NCI-H526 (cell line): ENCODE results near the gene C2.
"Not testable (repeated sequence)": the region's sequence is repeated elsewhere in the genome, so short reads cannot be mapped to it uniquely, and the experiment has no call there.

ENCODE experiments used
- DNase-seq, 2 experiments: peaks; one replicate each; lab custom pipeline; 2025; lab: John Stamatoyannopoulos, UW

The C2 gene

DNA sequence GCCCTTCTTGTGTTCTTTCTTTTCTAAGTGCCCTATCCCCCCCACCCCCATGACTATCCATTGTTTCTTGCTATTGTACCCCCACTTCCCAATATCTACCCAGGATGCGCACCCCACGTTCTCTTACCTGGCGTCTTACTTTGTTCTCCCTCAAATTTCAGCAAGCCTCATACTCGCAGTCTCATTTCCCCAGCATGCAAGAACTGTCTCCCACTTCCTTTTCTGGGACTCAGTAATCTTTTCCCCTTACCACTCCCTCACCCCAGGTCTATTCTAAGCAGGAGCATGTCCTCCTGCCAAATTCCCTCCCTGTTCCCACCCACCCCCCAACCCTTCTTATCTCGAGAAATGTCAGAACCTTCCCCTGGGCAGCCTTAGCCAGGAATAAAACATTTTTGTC, 28.3 kb upstream of the C2 start:
- DNase-seq: no peak

DNA sequence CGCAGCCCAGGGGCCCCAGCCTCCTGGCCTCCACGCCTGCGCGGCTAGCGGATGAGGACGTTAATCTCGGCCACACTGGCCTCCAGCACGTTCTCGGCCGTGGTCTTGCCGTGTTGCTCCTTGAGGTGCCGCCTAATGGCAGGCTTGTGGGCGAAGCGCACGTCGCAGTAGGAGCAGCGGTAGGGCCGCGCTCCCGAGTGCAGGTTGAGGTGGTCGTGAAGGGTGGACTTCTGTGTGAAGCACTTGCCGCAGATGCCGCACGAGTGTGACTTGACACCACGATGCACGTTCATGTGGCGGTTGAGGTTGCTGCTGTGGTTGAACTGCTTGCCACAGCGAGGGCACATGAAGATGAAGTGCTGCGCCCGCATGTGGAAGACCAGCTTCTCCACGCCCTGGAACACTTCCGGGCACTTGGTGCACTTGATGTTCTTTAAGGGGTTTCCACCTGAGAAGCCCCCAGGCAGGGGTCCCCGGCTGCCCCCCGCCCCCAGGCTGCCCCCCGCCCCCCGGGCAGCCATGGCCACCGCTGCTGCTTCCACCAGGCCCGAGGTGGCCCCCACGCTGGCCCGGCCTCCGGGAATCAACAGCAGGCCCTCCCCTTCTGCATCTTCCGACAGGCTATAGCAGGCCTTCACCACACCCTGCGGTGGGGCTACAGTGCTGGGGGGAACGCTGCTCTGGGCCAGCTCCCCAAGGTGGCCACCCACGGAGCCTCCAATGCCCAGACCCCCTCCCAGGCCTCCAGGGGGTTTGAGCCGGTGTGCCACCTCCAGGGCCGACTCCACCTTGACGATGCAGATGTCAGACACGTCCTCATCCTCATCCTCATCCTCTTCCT, 27.4 kb upstream of the C2 start:
- no peak for DNase-seq

DNA sequence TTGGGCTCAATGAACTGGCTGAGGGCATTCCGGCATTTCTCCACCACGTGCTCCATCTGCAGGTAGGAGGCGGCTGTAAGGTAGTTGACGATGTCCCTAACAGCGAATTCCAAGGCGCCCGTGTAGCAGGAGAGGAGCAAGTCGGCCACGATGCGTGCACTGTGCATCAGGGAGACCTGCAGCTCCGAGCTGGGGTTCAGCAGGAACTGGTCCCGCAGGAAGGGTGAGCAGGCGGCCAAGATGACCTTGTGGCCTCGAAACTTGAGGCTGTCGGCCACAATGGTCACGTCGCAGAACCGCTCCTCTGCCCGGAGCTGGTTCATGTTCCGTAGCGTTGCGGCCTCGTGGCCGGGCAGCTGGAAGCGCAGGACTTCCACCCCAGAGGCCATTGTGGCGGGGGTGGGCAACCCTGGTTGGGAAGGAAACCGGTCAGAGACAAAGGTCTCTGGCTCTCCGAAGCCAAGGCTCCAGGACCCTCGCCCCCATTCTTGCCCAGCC, 26.6 kb upstream of the C2 start:
- DNase-seq: peak in 1 of 2 experiments; percentile 64

DNA sequence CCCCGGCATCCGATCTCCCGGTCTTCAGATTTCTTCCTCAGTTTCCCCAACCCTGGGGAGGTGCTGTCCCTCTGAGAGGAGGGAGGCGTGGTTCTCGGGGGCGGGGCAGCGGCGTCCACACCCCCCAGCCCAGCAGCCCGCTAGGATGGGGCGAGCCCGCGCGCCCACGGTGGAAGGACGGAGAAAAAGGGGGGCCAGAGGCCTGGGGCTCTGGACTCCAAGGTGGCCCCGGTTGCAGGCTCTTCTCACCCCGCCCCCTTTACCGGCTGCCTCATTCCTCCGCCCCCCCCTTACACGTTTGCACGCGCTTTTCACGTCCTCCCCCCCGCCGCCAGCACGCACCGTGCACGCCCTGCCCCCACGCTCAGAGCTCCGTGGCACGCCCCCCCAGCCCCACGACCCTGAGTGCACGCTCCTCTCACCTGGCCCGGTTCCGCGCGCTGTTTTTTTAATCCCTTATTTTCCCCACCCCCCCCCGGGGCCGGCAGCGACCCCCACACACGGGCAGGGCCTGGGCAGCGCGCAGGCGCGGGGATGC, 26.0 kb upstream of the C2 start:
- DNase-seq: peak in 1 of 2 experiments; percentile 78

DNA sequence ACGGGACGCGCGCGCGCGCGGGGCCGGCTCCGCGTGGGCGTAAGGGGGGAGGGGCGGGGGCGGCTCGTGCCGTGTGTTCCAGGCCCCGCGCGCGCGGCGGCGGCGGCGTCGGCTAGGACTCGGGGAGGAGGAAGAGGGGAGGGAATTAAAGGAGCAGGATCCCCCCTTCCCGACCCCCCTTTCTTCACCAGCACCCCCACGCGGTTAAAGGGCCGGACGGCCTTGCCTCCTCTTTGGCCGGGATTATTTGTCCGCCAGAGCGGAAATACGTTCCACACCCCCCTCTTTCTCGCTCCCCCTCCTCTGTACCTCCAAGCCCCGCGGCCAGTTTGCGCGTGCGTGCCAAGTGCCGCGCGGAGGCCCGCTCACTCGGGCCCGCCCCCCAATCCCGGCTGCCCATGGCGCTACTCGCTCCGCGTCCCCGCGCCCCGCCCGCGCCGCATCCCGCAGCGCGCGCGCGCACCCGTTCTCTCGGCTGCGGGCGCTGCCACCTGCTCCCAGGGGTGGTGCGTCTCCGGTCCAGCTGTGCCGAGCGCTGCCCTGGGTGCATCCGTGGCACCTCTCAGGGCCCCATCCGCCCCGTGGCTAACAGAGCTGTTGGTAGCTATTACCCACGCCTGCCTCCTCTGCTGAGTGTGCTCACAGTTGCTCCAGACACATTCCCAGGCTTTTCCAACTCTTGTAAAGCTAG, 25.4 kb upstream of the C2 start, which contains the start of gene ZBTB12:
Gene ZBTB12 (minus strand): TSS at position 134 of the 691 bp plus-strand sequence. CDS start 781 bp downstream, outside the sequence.
- DNase-seq: peak; percentile 80 to 96

DNA sequence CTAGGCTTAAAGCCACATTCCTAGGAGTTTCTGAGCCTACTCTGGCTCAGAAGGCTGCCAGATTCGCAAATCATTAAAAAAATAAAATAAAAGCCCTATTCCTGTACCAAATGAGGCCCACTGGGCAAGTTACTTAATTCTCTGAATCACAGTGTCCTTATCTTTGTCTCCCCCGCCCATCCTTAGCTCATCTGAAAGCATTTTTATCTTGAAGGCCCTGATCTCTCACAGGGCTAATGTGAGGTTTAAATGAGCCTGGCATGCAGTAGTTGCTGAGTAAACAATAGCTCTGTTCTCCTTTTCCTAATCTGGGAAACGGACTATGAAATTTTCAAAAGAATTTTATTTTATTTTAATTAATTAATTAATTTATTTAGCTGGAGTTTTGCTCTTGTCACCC, 23.6 kb upstream of the C2 start:
- no peak for DNase-seq

DNA sequence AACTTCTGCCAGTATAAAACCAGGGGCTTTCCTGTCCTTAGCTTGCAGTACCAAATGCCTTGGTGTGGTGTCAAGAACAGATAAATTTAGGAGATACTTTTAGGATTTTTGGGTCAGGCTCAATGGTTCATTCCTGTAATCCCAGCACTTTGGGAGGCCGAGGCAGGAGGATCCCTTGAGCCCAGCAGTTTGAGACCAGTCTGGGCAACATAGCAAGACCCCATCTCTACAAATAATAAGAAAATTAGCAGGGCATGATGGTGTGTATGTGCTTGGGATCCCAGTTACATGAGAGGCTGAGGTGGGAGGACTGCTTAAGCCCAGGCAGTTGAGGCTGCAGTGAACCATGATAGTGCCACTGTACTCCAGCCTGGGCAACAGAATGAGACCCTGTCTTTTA, 22.5 kb upstream of the C2 start:
- no peak for DNase-seq

DNA sequence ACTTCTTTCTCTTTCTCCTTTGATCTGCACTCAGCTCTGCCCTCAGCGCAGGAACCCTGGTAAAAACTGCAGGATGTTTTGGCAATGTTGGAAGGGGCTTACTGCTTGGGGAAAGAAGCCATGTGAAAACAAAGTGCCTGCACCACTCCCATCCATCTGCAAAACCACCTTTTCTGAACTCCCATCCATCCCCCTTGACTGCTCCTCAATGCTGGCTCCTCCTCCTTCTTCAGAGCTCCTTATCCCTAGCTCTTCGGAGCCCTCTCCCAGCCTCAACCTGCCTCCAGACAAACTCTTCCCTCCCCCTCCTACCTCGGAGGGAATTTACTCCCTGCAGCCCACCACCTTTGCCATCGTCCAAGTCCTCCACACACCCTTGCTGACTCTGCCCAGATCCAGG, 21.4 kb upstream of the C2 start:
- DNase-seq: no peak

DNA sequence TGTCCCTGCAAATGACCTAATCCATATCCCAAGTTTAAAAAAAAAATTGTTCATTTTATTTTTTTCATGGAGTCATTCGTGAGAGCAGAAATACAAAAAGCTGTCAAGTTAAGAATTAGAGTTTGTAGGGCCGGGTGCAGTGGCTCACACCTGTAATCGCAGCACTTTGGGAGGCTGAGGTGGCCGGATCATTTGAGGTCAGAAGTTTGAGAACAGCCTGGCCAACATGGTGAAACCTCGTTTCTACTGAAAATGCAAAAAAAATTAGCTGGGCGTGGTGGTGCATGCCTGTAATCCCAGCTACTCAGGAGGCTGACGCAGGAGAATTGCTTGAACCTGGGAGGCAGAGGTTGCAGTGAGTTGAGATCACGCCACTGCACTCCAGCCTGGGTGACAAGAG, 20.8 kb upstream of the C2 start:
- DNase-seq: not testable (repeated sequence)

DNA sequence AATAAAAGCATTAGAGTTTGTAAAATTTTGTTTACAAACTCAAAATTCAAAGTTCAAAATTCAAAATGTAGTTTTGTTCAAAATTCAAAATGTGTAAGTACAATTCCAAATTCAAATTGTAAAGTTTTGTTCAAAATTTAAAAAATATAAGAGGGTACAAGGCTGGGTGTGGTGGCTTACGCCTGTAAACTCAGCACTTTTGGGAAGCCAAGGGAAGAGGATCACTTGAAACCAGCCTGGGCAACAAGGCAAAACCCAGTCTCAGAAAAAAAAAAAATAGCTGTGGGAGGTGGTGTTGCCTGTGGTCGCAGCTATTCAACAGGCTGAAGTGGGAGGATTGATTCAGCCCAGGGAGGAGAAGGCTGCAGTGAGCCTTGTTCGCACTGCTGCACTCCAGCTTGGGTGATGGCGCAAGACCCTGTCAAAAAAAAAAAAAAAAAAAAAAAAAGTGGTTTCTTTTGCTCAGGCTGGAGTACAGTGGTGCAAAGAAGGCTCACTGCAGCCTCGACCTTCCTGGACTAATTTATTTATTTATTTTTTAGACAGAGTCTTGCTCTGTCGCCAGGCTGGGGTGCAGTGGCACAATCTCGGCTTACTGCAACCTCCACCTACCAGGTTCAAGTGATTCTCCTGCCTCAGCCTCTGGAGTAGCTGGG, 20.2 kb upstream of the C2 start:
- DNase-seq: no peak

DNA sequence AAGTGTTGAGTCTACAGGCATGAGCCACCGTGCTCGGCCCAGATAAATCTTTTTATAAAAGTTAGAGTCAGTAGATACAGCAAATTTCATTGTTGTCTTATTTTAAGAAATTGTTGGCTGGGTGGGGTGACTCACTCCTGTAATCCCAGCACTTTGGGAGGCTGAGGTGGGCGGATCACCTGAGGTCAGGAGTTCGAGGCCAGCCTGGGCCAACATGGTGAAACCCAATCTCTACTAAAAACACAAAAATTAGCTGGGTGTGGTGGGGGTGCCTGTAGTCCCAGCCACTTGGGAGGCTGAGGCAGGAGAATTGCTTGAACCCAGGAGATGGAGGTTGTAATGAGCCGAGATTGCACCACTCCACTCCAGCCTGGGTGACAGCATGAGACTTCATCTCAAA, 19.3 kb upstream of the C2 start:
- DNase-seq: not testable (repeated sequence)

DNA sequence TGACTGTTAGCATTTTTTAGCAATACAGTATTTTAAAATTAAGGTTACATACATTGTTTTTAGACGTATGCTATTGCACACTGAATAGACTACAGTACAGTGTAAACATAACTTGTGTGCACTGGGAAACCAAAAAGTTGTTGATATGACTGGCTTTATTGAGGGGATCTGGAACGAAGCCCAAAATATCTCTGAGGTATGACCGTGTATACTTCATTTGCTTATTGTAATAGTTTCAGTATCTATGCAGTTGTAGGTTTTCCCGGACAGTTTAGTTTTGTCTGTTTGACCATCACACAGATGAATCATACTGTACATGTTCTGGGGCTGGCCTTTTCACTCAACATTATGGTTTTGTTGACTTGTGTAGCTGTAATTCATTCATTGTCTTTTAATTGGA, 18.7 kb upstream of the C2 start:
- DNase-seq: no peak

DNA sequence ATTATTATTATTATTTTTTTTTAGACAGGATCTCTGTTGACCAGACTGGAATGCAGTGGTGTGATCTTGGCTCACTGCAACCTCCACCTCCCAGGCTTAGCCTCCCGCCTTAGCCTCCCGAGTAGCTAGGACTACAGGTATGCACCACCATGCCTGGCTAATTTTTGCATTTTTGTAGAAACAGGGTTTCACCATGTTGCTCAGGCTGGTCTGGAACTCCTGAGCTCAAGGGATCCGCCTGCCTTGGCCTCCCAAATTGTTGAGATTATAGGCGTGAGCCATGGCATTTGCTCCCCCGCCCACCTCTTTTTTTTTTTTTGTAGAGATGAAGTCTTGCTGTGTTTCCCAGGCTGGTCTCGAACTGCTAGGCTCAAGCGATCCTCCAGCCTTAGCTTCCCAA, 18.2 kb upstream of the C2 start:
- DNase-seq: not testable (repeated sequence)

DNA sequence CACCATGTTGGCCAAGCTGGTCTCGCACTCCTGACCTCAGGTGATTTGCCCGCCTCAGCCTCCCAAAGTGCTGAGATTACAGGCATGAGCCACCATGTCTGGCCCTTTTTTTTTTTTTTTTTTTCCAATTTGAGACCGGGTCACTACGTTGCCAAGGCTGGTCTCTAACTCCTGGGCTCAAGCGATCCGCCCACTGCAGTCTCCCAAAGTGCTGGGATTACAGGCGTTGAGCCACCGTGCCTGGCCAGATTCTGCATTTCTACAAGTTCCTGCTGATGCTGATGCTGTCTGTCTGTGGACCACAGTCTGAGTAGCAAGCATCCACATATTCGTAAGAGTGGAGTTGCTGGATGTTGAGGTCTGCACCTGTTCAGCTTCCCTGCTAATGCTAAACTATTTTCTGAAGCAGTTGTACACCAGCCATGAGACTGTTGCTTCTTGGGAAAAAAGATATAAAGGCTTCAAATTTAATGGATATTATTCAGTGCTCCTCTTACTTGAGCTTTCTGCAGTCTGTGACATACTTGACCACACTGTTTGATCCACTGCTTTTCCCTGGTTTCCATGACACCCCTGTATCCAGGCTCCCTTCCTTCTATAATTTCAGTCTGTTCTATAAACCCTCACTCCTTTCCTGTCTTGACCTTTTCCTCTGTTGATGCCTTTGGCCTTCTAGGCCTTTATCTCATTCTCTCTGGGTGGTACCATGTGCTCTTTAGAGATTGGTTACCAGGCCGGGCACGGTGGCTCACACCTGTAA, 15.5 kb upstream of the C2 start:
- no peak for DNase-seq

DNA sequence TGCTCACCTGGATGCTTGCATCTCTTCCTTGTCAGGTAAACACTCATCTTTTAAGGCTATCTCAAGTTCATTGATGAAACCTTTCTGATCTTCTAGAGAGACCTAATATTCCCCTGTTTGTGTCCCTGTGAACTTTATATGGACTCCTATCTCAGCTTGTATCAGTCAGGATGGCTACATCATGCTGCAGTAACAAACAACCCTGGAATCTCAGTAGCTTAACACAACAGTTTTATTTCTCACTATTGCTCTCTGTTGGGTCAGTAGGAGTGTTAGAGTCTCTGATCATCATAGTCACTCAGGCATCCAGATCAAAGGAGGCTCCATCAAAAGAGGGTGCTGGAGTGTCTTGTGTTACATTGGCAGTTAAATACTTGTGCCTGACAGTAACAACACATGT, 12.2 kb upstream of the C2 start:
- no peak for DNase-seq

DNA sequence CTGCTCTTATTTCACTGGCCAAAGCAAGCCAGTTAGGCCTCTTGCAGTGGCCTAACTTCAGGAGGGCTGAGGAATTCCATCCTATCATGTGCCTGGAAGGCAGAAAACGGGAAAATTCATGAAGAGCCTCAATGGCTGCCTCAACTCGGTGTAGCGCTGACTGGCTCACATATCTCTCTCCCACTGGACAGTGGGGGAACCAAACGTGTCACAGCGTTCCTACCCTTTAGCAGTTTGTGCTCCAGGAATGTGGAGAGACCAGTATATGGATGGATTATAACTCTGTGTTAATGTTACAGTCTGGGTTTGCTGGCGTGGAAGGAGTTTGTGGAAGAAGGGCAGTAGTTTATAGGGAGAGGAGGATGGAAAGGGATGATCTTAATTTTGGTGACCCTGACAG, 11.8 kb upstream of the C2 start:
- DNase-seq: no peak

DNA sequence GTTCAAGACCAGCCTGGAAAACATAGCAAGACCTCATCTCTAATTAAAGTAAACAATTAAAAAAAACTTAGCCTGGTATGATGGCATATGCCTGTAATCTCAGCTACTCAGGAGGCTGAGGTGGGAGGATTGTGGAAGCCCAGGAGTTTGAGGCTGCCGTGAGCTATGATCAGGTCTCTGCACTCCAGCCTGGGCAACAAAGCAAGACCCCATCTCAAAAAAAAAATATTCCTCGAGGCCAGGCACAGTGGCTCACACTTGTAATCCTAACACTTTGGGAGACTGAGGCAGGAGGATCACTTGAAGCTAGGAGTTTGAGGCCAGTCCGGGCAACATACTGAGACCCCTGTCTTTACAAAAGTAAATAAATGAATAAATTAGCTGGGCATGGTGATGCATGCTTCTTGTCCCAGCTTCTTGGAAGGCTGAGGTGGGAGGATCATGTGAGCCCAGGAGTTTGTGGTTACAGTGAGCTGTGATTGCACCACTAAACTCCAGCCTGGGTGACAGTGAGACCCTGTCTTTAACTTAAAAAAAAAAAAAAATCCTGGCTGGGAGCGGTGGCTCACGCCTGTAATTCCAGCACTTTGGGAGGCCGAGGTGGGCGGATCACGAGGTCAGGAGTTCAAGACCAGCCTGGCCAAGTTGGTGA, 9.3 kb upstream of the C2 start:
- no peak for DNase-seq

DNA sequence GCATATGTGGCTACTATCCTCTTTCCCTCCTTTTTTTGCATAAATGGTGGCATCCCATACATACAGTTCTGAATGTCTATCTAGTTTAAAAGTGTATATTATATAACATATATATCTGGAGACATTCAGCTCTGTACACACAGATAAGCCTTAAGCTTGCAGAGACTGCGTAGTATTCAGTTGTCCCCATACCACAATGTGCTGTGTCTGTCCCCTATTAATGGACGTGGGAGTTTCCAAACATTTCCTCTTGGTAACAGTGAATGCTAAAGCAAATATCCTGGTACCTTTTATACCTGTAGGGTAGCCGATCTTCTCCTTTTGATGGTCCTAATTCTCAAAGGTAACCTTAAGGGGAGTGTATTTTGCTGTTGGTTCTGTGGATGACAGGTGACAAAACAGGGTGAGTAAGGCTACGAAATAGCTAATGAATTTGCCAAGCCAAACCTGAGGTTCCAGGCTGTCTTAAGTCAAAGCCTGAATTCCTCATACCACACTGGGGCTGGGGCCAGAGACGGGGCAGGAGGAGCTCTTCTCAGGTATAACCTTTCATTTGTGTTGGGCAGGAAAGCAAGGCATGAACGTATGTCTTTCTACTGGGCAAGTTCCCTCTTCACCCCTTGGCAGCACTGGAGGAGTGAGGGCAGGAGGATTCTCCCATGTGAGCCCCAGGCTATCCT, 7.8 kb upstream of the C2 start:
- no peak for DNase-seq

DNA sequence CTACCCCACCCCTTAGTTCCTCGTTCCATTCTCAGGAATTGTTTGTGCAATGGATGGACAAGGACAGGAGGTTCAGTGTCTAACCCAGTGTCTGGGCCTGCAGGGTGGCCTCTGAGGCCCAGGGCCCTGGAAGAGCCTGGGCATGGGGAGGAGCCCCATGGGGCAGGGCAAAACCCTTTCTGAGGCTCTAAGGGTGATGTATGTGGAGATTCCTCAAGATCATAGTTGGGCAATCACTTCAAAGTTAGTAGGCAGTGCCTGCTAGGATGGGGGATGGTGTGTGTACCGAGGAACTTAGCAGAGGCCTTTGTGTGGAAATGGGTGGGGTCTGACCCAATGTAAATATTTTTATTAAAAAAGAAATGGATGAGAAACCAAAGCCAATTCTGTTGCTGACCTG, 6.7 kb upstream of the C2 start:
- DNase-seq: no peak

DNA sequence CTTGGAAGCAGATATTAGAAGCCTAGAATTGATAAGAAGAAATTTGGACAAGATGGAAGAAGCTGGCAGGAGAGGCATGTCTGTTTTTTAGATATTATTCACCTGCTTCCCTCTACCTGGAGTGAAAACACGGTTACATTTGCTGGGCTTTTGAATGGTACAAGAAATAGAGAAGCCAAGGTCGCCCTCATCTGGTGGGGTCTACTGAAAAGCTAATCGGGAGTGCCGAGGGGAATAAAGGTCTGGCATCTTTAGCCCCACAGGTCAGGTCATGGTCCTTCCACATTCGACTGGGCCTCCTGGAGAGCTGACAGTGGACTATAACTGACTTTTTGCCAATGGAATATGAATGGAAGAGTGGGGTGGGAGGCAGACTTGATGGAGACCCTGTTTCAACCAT, 4.6 kb upstream of the C2 start:
- DNase-seq: peak in 1 of 2 experiments; percentile 49
